Measurements from ENCODE around the gene OR51I1.

DNA sequence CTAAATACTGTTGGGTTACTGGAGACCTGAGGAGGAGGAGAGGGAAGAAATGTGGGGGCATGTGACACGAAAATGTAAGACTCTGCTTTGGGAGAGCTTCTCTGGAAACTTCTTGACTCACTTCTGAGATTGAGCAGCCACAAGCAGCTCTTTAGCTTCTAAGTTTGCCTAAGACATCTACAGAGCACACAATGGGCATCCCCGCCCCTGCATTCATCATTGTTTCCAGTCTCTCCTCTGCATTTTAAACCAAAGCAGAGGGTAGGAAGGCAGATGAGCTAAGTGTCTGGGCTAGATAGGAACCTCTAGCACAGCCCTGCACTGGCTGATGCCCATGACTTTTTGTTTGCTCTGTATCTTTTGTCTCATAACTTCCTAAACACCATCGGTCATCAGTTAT, 45.1 kb upstream of the OR51I1 start:
- no peak for TF ChIP-seq POLR2A (IDR thresholded peaks at IDR 0.05)
- TF ChIP-seq, protein P1, sequence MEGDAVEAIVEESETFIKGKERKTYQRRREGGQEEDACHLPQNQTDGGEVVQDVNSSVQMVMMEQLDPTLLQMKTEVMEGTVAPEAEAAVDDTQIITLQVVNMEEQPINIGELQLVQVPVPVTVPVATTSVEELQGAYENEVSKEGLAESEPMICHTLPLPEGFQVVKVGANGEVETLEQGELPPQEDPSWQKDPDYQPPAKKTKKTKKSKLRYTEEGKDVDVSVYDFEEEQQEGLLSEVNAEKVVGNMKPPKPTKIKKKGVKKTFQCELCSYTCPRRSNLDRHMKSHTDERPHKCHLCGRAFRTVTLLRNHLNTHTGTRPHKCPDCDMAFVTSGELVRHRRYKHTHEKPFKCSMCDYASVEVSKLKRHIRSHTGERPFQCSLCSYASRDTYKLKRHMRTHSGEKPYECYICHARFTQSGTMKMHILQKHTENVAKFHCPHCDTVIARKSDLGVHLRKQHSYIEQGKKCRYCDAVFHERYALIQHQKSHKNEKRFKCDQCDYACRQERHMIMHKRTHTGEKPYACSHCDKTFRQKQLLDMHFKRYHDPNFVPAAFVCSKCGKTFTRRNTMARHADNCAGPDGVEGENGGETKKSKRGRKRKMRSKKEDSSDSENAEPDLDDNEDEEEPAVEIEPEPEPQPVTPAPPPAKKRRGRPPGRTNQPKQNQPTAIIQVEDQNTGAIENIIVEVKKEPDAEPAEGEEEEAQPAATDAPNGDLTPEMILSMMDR (IDR thresholded peaks at IDR 0.05), result no peak
